SK-N-SH (cell line): ENCODE data around the gene TTC31. TPM values are rescaled to one million over a fixed set of nuclear protein-coding genes. Genes with fewer than 3 reads are reported as not detected.

Source experiments
- CTCF ChIA-PET: fragments of 300-600, 350-600 bp; formaldehyde crosslinking; extraction: SDS; loops from one replicate; lab custom pipeline; 2021; lab: Yijun Ruan, JAX
- POLR2A ChIA-PET: fragments of 350-600 bp; sonication (Branson Sonifier 250); formaldehyde crosslinking; extraction: SDS; loops from one replicate; lab custom pipeline; 2020; ENCODE audit warnings: antibody characterized with exemption, inconsistent platforms; lab: Yijun Ruan, JAX
- DNase-seq: peaks from one replicate; pipeline ENCODE4 v3.0.0; 2012
- H2AFZ ChIP-seq: fragments of 200-600 bp; sonication (generic); 2 replicates; pipeline ENCODE4 v1.8.1; 2016; ENCODE audit warnings: antibody characterized with exemption, mild to moderate bottlenecking, low read depth
- H3F3A ChIP-seq: fragments of 200-600 bp; sonication (generic); replicated peaks from 2 replicates; pipeline ENCODE3; 2016; ENCODE audit warnings: antibody characterized with exemption, mild to moderate bottlenecking; ENCODE audit not compliant: insufficient read depth
- H3K27ac ChIP-seq, 2 experiments: fragments of 200-500 bp in 1 of 2; fragments of 200-600 bp in 1 of 2; sonication (Bioruptor generic) in 1 of 2; sonication (generic), shearing (Covaris generic) in 1 of 2; 2 replicates each; pipeline versions ENCODE4 v1.5.1 to v1.6.1; 2014 to 2016; ENCODE audit warnings: low read depth in 2 of 2, inconsistent platforms in 1 of 2, low read length in 1 of 2, mild to moderate bottlenecking in 1 of 2, mixed read lengths in 1 of 2
- H3K27me3 ChIP-seq: fragments of 200-600 bp; sonication (generic), shearing (Covaris generic); 2 replicates; pipeline ENCODE4 v1.6.1; 2016; ENCODE audit warnings: mixed run types; ENCODE audit not compliant: insufficient read depth
- H3K36me3 ChIP-seq, 2 experiments: fragments of 200-500 bp in 1 of 2; fragments of 200-600 bp in 1 of 2; sonication (Bioruptor generic) in 1 of 2; sonication (generic) in 1 of 2; replicated peaks in 1 of 2; 2 replicates each; pipeline versions ENCODE3 to v1.5.1; 2014 to 2016; ENCODE audit warnings: low read length in 1 of 2, mild to moderate bottlenecking in 1 of 2; ENCODE audit not compliant: insufficient read depth in 2 of 2, control insufficient read depth in 1 of 2
- H3K4me1 ChIP-seq, 2 experiments: fragments of 200-500 bp in 1 of 2; fragments of 200-600 bp in 1 of 2; sonication (Bioruptor generic) in 1 of 2; sonication (generic), shearing (Covaris generic) in 1 of 2; 2 replicates each; pipeline versions ENCODE4 v1.5.1 to v1.6.1; 2014 to 2016; ENCODE audit warnings: low read depth in 1 of 2, low read length in 1 of 2, mixed run types in 1 of 2; ENCODE audit not compliant: insufficient read depth in 2 of 2, control insufficient read depth in 1 of 2
- H3K4me2 ChIP-seq: fragments of 200-600 bp; sonication (generic), shearing (Covaris generic); 2 replicates; pipeline ENCODE4 v1.6.1; 2017; ENCODE audit warnings: mixed run types
- H3K4me3 ChIP-seq, 2 experiments: fragments of 200-500 bp in 1 of 2; fragments of 200-600 bp in 1 of 2; sonication (Bioruptor generic) in 1 of 2; sonication (generic), shearing (Covaris generic) in 1 of 2; 2 replicates each; pipeline versions ENCODE4 v1.5.1 to v1.8.1; 2014 to 2016; ENCODE audit warnings: low read depth in 2 of 2, inconsistent platforms in 1 of 2, low read length in 1 of 2, mild to moderate bottlenecking in 1 of 2, mixed read lengths in 1 of 2, moderate library complexity in 1 of 2
- H3K79me2 ChIP-seq: fragments of 200-600 bp; sonication (generic); 2 replicates; pipeline ENCODE4 v1.8.1; 2017; ENCODE audit warnings: mild to moderate bottlenecking; ENCODE audit not compliant: insufficient read depth
- H3K9ac ChIP-seq: fragments of 200-600 bp; sonication (generic); 2 replicates; pipeline ENCODE4 v1.6.1; 2017; ENCODE audit warnings: mixed run types
- H3K9me2 ChIP-seq: fragments of 200-600 bp; sonication (generic); 2 replicates; pipeline ENCODE4 v1.6.1; 2017; ENCODE audit warnings: mixed run types
- H3K9me3 ChIP-seq: fragments of 200-600 bp; sonication (generic); 2 replicates; pipeline ENCODE4 v1.6.1; 2017; ENCODE audit warnings: mixed run types, mild to moderate bottlenecking, moderate library complexity
- H4K20me1 ChIP-seq: fragments of 200-600 bp; sonication (generic); 2 replicates; pipeline ENCODE4 v1.6.1; 2017; ENCODE audit warnings: mild to moderate bottlenecking, mixed run types; ENCODE audit not compliant: insufficient read depth
- EP300 ChIP-seq, 2 experiments: IDR thresholded peaks; 2 replicates each; pipeline versions ENCODE4 v1.4.0 to v1.6.1; 2012; ENCODE audit warnings: borderline replicate concordance in 1 of 2, low read depth in 1 of 2, low read length in 1 of 2
- EZH2phosphoT487 ChIP-seq: fragments of 200-600 bp; sonication (generic); IDR thresholded peaks from 2 replicates; pipeline ENCODE4 v1.6.1; 2017; ENCODE audit warnings: low read depth, mixed run types, mild to moderate bottlenecking, antibody characterized with exemption, moderate library complexity, borderline replicate concordance
- FOXM1 ChIP-seq: IDR thresholded peaks from 2 replicates; pipeline ENCODE4 v1.4.0; 2012; ENCODE audit warnings: low read depth, mild to moderate bottlenecking
- JUND ChIP-seq: IDR thresholded peaks from 2 replicates; pipeline ENCODE4 v1.4.0; 2012
- NRF1 ChIP-seq: IDR thresholded peaks from 2 replicates; pipeline ENCODE4 v1.6.1; 2012; ENCODE audit warnings: low read depth, mild to moderate bottlenecking, low read length
- POLR2AphosphoS5 ChIP-seq: IDR thresholded peaks from 2 replicates; pipeline ENCODE4 v1.6.1; 2012; ENCODE audit warnings: low read depth, low read length
- RAD21 ChIP-seq: IDR thresholded peaks from 2 replicates; pipeline ENCODE4 v1.6.1; 2012; ENCODE audit warnings: mild to moderate bottlenecking, low read length
- RCOR1 ChIP-seq: fragments of 150-350 bp; IDR thresholded peaks from 2 replicates; pipeline ENCODE4 v1.6.1; 2017; ENCODE audit warnings: antibody characterized with exemption, low read length
- REST ChIP-seq: IDR thresholded peaks from 2 replicates; pipeline ENCODE4 v1.6.1; 2012; ENCODE audit warnings: mild to moderate bottlenecking, low read depth, low read length, moderate library complexity
- SIN3A ChIP-seq: IDR thresholded peaks from 2 replicates; pipeline ENCODE4 v1.6.1; 2012; ENCODE audit warnings: low read depth, mild to moderate bottlenecking, low read length, moderate library complexity, borderline replicate concordance
- SMC3 ChIP-seq: IDR thresholded peaks from 2 replicates; pipeline ENCODE4 v1.6.1; 2012; ENCODE audit warnings: low read depth, low read length, improper control_type of control experiment
- TAF1 ChIP-seq: IDR thresholded peaks from 2 replicates; pipeline ENCODE4 v1.6.1; 2012; ENCODE audit warnings: low read depth, mild to moderate bottlenecking, low read length, moderate library complexity, borderline replicate concordance
- TCF12 ChIP-seq: IDR thresholded peaks from 2 replicates; pipeline ENCODE4 v1.4.0; 2012
- YY1 ChIP-seq: IDR thresholded peaks from 2 replicates; pipeline ENCODE4 v1.4.0; 2012; ENCODE audit warnings: low read depth, mild to moderate bottlenecking
- WGBS: methylation state at CpG from one replicate; pipeline ENCODE4 v1.1.6; 2017; ENCODE audit warnings: low lambda C conversion rate; 5-methylcytosine and 5-hydroxymethylcytosine counted together
- polyA plus RNA-seq, 3 experiments: library from polyadenylated mRNA; depleted of rRNA; stranded (reverse); fragments of >200 nt; gene quantifications; 2 replicates each; pipeline ENCODE4 v1.2.3, GENCODE V29; 2012
- TF ChIP-seq, protein P1 (sequence below): fragments of 200-600 bp; sonication (generic); IDR thresholded peaks from 2 replicates; pipeline ENCODE4 v1.6.1; 2017; ENCODE audit warnings: antibody characterized with exemption, mild to moderate bottlenecking, moderate library complexity
- TF ChIP-seq, protein P2 (sequence below): IDR thresholded peaks from 2 replicates; pipeline ENCODE4 v1.4.0; 2012; ENCODE audit warnings: low read depth, borderline replicate concordance
- TF ChIP-seq, protein P3 (sequence below): IDR thresholded peaks from 2 replicates; pipeline ENCODE4 v1.4.0; 2012; ENCODE audit warnings: low read depth
- TF ChIP-seq, protein P4 (sequence below): fragments of 150-350 bp; IDR thresholded peaks from 2 replicates; pipeline ENCODE4 v1.6.1; 2016; ENCODE audit warnings: mild to moderate bottlenecking, low read depth, low read length

The TTC31 gene
- polyA plus RNA-seq, 1 of the 3 experiments (the other 2 are of a cell fraction), result 27.9 TPM

- H3F3A ChIP-seq, result no peaks in the 10 kb centered on the region
- H3K36me3 ChIP-seq, result peaks cover 6 to 49% of the 10 kb centered on the region in 2 experiments
- no peak overlapping the region for H2AFZ ChIP-seq
- no peak overlapping the region for H3K4me2 ChIP-seq
- H3K27me3 ChIP-seq, result no peaks in the 10 kb centered on the region
- H3K4me3 ChIP-seq, result no peak overlapping the region
- 96% methylated on average over 6 of the region's 9 CpGs for WGBS
- CTCF ChIA-PET, result interaction anchor here (0.6 to 3.0 kb wide), 4 partner anchors 9 to 97 kb away, joined by 3 to 13 read pairs (median 4); partner anchors contain the start of gene PCGF1
- H3K9me2 ChIP-seq, result no peaks in the 10 kb centered on the region
- peaks cover 17% of the 10 kb centered on the region for H3K79me2 ChIP-seq
- no peak for TF ChIP-seq REST
- no peak for TF ChIP-seq SIN3A
- TF ChIP-seq RAD21, result no peak
- TF ChIP-seq EP300 (IDR thresholded peaks at IDR 0.05; ENCODE audit: borderline replicate concordance in 1 of 2, low read depth in 1 of 2, low read length in 1 of 2), result no peak
- TF ChIP-seq EZH2phosphoT487, result no peak
- TF ChIP-seq YY1, result no peak
- no peak for TF ChIP-seq POLR2AphosphoS5
- no peak for TF ChIP-seq NRF1
- no peak for TF ChIP-seq TAF1
- TF ChIP-seq, protein P1, sequence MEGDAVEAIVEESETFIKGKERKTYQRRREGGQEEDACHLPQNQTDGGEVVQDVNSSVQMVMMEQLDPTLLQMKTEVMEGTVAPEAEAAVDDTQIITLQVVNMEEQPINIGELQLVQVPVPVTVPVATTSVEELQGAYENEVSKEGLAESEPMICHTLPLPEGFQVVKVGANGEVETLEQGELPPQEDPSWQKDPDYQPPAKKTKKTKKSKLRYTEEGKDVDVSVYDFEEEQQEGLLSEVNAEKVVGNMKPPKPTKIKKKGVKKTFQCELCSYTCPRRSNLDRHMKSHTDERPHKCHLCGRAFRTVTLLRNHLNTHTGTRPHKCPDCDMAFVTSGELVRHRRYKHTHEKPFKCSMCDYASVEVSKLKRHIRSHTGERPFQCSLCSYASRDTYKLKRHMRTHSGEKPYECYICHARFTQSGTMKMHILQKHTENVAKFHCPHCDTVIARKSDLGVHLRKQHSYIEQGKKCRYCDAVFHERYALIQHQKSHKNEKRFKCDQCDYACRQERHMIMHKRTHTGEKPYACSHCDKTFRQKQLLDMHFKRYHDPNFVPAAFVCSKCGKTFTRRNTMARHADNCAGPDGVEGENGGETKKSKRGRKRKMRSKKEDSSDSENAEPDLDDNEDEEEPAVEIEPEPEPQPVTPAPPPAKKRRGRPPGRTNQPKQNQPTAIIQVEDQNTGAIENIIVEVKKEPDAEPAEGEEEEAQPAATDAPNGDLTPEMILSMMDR, result no peak
- TF ChIP-seq, protein P2, sequence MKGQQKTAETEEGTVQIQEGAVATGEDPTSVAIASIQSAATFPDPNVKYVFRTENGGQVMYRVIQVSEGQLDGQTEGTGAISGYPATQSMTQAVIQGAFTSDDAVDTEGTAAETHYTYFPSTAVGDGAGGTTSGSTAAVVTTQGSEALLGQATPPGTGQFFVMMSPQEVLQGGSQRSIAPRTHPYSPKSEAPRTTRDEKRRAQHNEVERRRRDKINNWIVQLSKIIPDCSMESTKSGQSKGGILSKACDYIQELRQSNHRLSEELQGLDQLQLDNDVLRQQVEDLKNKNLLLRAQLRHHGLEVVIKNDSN, result no peak
- TF ChIP-seq, protein P3, sequence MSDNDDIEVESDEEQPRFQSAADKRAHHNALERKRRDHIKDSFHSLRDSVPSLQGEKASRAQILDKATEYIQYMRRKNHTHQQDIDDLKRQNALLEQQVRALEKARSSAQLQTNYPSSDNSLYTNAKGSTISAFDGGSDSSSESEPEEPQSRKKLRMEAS, result no peak
- no peak for TF ChIP-seq TCF12
- TF ChIP-seq JUND, result no peak
- TF ChIP-seq RCOR1, result no peak
- TF ChIP-seq SMC3, result no peak
- TF ChIP-seq, protein P4, sequence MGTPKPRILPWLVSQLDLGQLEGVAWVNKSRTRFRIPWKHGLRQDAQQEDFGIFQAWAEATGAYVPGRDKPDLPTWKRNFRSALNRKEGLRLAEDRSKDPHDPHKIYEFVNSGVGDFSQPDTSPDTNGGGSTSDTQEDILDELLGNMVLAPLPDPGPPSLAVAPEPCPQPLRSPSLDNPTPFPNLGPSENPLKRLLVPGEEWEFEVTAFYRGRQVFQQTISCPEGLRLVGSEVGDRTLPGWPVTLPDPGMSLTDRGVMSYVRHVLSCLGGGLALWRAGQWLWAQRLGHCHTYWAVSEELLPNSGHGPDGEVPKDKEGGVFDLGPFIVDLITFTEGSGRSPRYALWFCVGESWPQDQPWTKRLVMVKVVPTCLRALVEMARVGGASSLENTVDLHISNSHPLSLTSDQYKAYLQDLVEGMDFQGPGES, result no peak
- no peak for TF ChIP-seq FOXM1
- H3K9ac ChIP-seq, result no peak overlapping the region
- H3K9me3 ChIP-seq, result no peaks in the 10 kb centered on the region
- H4K20me1 ChIP-seq, result no peaks in the 10 kb centered on the region
- POLR2A ChIA-PET, result interaction anchor here (1.0 kb wide), 1 partner anchor 16 kb away, joined by 3 read pairs; no protein-coding TSS in a partner anchor
- DNase-seq, result no peak
- no peaks in the 10 kb centered on the region for H3K4me1 ChIP-seq
- no peak overlapping the region for H3K27ac ChIP-seq
Measured at GRCh38 chr2:74489906-74490305, 7.0 kb downstream of the TTC31 start.
